Measurements from ENCODE around the gene STT3B.
A peak's percentile ranks its signal among the peaks of the same experiment; 100 is the strongest.

Gene STT3B

DNA sequence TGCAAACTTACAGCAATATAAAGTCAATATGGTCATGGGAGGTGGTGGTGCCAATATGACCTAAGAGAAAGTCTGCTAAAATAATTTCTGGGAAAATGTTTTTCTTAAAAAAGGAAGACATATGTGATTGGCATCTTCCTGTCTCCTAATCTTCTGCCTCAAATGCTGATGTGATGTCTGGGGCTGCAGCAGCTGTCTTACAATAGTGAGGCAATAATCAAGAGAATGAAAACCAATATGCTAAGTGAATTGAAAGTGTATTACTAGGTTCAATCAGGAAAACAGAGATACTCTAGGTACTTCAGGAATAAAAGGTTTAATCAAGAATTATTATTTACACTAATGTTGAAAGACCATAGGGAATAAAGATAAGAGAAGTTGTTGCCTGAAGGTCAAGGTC lies 7.2 kb upstream of the STT3B start:
- Histone ChIP-seq H3K9me3 (ENCODE audit: control insufficient read depth, low read length) (no peaks in the 10 kb centered on the region), H3K4me1 (ENCODE audit: control insufficient read depth, insufficient read depth, low read length) (no peaks in the 10 kb centered on the region), H3K36me3 (ENCODE audit: control insufficient read depth, insufficient read depth, low read length) (no peaks in the 10 kb centered on the region), H3K9ac (ENCODE audit: low read length) (no peak overlapping the region), H3K27me3 (ENCODE audit: control insufficient read depth, insufficient read depth, low read length) (no peaks in the 10 kb centered on the region), H3K4me3 (ENCODE audit: low read length) (no peak overlapping the region)

DNA sequence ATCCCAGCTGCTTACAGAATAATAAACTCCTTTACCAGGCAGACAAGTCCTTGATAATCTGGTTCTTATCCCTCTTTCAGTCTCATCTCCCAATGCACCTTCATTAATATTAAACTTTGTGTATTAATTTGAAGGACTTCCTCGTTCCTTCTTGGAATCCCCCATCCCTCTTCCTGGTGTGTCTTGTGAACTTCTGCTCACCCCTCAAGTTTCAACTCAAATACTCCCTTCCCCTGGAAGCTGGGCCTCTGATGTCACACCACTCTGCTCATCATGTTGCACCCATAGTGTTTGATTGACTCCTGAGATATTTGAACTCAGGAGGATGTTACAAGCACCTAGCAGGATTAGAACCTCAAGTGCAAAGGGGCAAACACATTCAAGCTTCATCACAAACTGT lies 3.3 kb upstream of the STT3B start:
- no peak overlapping the region for H3K4me3 ChIP-seq (ENCODE audit: low read length)
- H3K36me3 ChIP-seq (ENCODE audit: control insufficient read depth, insufficient read depth, low read length), result no peaks in the 10 kb centered on the region
- no peaks in the 10 kb centered on the region for H3K4me1 ChIP-seq (ENCODE audit: control insufficient read depth, insufficient read depth, low read length)
- no peaks in the 10 kb centered on the region for H3K27me3 ChIP-seq (ENCODE audit: control insufficient read depth, insufficient read depth, low read length)
- no peak overlapping the region for H3K9ac ChIP-seq (ENCODE audit: low read length)
- no peaks in the 10 kb centered on the region for H3K9me3 ChIP-seq (ENCODE audit: control insufficient read depth, low read length)

DNA sequence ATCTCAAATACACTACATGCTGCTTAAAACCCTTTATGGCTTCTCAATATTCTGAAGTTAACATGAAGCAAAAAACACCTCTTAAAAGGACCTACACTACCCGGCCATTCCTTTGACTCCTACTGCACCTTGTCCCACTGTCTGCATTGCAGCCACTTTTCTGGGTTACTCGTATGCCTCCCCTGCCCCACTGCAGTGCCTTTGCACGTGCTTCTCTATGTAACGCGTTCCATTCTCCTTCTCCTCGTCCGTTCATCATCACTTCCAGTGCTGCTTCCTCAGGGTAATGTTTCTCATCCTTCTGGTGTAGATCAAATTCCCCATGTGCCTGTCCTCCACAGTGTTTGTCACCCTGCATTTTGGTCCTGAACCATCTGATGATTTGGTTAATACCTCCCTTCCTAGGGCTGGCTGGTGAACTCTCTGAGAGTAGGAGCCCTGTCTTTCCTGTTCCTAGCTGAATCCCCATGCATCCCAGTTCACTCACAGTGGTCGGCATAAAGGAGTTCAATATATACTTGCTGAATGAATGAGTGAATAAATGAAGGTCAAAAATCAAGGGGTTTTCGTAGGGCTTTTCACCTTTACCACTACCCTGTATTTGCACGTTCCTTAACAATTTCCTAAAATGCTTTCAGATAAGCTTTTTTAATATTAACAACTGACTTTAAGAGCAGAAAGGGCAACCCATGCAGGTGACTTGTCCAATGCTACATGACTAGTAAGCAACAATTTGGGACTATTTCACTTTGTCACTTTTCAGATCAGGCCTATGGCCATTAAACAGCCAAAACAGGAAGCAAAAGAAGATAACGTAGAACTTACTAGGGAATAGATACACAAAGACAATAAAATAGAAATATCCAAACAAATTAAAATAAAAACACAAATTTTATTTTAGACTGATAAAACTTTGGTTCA lies 2.4 kb upstream of the STT3B start:
- Histone ChIP-seq H3K4me1 (ENCODE audit: control insufficient read depth, insufficient read depth, low read length) (no peaks in the 10 kb centered on the region), H3K9me3 (ENCODE audit: control insufficient read depth, low read length) (no peaks in the 10 kb centered on the region), H3K36me3 (ENCODE audit: control insufficient read depth, insufficient read depth, low read length) (no peaks in the 10 kb centered on the region), H3K27me3 (ENCODE audit: control insufficient read depth, insufficient read depth, low read length) (no peaks in the 10 kb centered on the region), H3K4me3 (ENCODE audit: low read length) (no peak overlapping the region), H3K9ac (ENCODE audit: low read length) (no peak overlapping the region)

DNA sequence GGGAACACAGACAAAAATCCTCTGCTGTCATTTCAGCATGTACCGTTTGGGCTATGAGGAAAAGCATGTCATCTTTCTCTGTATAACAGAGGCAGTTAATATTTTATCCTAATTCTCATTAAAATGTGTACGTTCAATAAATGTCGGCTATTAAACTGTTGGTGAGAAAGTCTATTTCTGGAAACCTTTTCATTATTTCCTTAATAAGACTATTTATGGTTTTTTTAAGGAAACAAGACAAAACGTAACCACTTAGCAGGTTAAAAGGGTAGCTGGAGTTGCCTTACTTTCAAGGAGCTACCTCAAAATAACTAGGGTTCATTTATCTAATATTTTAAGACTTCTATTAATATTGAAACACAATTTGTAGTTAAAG lies 1.8 kb upstream of the STT3B start:
- H3K4me1 ChIP-seq (ENCODE audit: control insufficient read depth, insufficient read depth, low read length), result peaks cover 4% of the 10 kb centered on the region
- H3K27me3 ChIP-seq (ENCODE audit: control insufficient read depth, insufficient read depth, low read length), result no peaks in the 10 kb centered on the region
- no peaks in the 10 kb centered on the region for H3K36me3 ChIP-seq (ENCODE audit: control insufficient read depth, insufficient read depth, low read length)
- H3K9ac ChIP-seq (ENCODE audit: low read length), result peak overlapping the region; percentile 75
- no peaks in the 10 kb centered on the region for H3K9me3 ChIP-seq (ENCODE audit: control insufficient read depth, low read length)
- H3K4me3 ChIP-seq (ENCODE audit: low read length), result no peak overlapping the region

DNA sequence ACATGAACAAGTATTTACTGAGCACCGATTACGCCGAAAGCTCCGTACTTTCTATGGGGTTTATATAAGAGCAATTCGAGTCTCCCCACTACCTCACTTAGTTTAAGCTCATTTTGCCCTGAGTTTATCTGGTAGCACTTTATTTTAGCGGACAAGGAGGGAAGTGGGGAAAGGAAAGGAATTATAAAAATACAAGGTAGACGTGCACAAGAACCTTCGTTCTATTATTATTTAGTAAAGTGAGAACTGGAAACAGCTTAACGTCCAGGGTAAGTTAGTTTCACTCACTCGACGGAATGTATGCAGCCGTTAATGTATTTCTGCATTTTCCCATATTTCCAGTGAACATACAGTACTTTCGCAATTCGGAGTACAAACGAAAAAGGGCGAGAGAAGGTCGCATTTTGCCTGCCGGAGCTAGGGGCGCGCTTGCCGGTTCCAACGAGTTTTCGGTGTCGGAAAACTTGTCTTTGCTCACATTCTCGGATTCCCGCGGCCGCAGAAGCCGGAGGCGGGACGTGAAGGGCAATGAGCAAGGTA lies 1.2 kb upstream of the STT3B start:
- no peaks in the 10 kb centered on the region for H3K36me3 ChIP-seq (ENCODE audit: control insufficient read depth, insufficient read depth, low read length)

DNA sequence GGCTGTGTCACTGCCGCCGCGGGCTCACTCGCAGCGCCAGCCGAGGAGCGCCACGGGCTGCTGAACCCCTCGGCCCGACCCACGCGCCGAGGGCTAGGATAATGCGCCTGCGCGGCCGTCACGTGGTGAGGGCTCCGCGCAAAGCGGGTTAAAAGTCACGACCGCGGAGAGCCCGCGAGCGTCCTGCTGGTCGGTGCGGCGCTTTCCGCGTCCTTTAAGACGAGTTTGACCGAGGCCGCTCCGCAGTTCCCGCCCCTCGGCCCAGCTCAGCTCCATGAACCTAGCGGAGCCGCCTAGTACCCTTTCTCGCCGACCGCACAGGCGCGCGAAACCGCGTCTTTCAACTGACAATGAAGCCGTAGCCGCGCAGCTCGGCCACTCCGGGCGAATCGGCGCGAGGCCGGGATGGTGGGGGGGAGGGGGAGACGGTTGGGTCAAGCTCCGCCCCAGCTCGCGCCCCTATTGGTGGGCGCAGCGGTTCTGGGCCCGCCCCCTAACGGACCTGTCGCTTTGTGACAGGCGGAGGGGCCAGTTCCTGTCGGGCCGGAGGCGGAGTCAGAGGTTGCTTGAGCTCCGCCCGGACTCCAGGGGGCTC lies 636 bp upstream of the STT3B start:
- H3K9ac ChIP-seq (ENCODE audit: low read length), result peak overlapping the region; percentile 75

More for the DNA sequence above, 1.2 kb upstream of the STT3B start:
- Histone ChIP-seq H3K4me1 (ENCODE audit: control insufficient read depth, insufficient read depth, low read length) (peaks cover 9% of the 10 kb centered on the region), H3K4me3 (ENCODE audit: low read length) (peak overlapping the region; percentile 23), H3K9me3 (ENCODE audit: control insufficient read depth, low read length) (no peaks in the 10 kb centered on the region), H3K9ac (ENCODE audit: low read length) (peak overlapping the region; percentile 75), H3K27me3 (ENCODE audit: control insufficient read depth, insufficient read depth, low read length) (no peaks in the 10 kb centered on the region)

DNA sequence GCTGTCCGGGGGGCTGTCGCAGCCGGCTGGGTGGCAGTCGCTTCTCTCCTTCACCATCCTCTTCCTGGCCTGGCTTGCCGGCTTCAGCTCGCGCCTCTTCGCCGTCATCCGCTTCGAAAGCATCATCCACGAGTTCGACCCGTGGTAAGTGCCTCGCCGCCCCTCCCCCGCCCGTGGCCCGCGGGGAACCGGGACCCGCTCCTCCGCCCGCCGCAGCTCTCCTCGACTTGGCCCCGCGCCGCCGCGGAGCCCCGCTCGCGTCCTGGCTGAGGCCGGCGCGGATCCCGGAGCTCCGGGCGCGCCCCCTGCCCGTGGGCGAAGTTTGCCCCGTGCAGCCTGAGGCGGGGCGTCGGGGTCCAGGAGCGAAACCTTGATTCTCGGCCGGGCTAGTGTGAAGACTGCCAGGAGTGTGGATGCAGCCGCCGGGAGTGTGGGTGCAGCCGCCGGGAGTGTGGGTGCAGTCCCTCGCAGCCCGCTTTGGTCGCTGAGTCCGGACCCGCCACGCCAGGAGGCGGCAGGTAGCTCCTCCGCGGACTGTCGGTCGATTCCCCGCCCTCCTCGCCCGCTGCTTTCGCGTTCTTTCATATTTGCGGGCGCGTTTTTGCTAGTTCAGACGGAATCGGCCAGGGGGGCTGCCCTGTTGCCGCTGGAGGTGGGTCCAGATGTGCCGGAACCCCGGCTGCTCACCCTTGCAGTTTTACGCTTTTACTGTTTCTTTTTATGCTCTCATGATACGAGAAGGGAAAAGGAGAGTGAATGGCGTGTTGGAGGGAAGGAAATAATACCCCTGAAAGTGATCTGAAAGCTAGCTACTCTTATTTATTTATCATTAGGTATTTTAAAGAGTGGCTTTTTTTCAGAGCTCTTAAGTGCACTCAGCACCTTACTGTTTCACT lies 692 bp downstream of the STT3B start:
- H3K4me1 ChIP-seq (ENCODE audit: control insufficient read depth, insufficient read depth, low read length), result peaks cover 19% of the 10 kb centered on the region
- peak overlapping the region; percentile 75 for H3K9ac ChIP-seq (ENCODE audit: low read length)
- H3K36me3 ChIP-seq (ENCODE audit: control insufficient read depth, insufficient read depth, low read length), result no peaks in the 10 kb centered on the region
- no peaks in the 10 kb centered on the region for H3K27me3 ChIP-seq (ENCODE audit: control insufficient read depth, insufficient read depth, low read length)
- peak overlapping the region; percentile 56 for H3K4me3 ChIP-seq (ENCODE audit: low read length)
- no peaks in the 10 kb centered on the region for H3K9me3 ChIP-seq (ENCODE audit: control insufficient read depth, low read length)

More for the DNA sequence above, 636 bp upstream of the STT3B start:
- Histone ChIP-seq H3K36me3 (ENCODE audit: control insufficient read depth, insufficient read depth, low read length) (no peaks in the 10 kb centered on the region), H3K4me1 (ENCODE audit: control insufficient read depth, insufficient read depth, low read length) (peaks cover 15% of the 10 kb centered on the region), H3K4me3 (ENCODE audit: low read length) (peak overlapping the region; percentile 23), H3K9me3 (ENCODE audit: control insufficient read depth, low read length) (no peaks in the 10 kb centered on the region), H3K27me3 (ENCODE audit: control insufficient read depth, insufficient read depth, low read length) (no peaks in the 10 kb centered on the region)

DNA sequence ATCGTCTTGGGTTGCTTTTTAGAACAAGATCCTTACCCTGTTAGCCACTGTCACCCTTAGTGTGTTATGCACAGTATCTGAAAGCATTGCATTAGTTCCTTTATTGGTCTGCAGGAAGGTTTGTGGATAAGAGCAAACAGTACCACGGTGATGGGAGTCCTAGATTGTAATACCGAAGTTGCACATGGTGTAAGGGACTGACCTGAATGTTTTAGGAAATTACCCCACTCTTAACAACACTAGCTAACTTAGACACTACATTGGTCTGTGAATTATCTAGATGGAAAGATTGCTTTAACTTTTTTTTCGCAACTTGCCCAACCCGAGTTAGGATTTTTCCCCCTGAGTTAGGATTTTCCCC lies 1.3 kb downstream of the STT3B start:
- no peaks in the 10 kb centered on the region for H3K9me3 ChIP-seq (ENCODE audit: control insufficient read depth, low read length)
- H3K4me1 ChIP-seq (ENCODE audit: control insufficient read depth, insufficient read depth, low read length), result peaks cover 19% of the 10 kb centered on the region
- peak overlapping the region; percentile 56 for H3K4me3 ChIP-seq (ENCODE audit: low read length)
- no peaks in the 10 kb centered on the region for H3K36me3 ChIP-seq (ENCODE audit: control insufficient read depth, insufficient read depth, low read length)
- no peaks in the 10 kb centered on the region for H3K27me3 ChIP-seq (ENCODE audit: control insufficient read depth, insufficient read depth, low read length)
- H3K9ac ChIP-seq (ENCODE audit: low read length), result peak overlapping the region; percentile 75

DNA sequence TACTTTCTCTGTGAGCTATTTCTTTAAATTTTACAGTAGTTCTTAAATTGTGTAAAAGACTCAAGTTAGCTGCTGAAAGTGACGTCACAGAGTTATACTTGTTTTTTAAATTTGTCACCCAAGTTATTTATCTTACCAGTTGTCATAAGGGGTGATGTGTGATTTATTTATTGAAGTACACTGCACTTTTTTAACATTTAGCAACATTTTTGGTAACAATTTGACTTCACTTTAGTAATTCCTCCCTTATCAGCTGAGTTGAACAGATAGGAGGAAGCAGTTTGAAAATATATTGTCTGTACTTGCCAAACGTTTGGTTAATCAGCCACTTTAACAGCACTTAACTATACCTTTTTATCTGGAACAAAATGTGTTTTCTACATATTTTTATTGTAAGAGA lies 3.8 kb downstream of the STT3B start:
- Histone ChIP-seq H3K4me3 (ENCODE audit: low read length) (no peak overlapping the region), H3K36me3 (ENCODE audit: control insufficient read depth, insufficient read depth, low read length) (no peaks in the 10 kb centered on the region), H3K9ac (ENCODE audit: low read length) (no peak overlapping the region), H3K9me3 (ENCODE audit: control insufficient read depth, low read length) (no peaks in the 10 kb centered on the region), H3K4me1 (ENCODE audit: control insufficient read depth, insufficient read depth, low read length) (peaks cover 25% of the 10 kb centered on the region), H3K27me3 (ENCODE audit: control insufficient read depth, insufficient read depth, low read length) (no peaks in the 10 kb centered on the region)

DNA sequence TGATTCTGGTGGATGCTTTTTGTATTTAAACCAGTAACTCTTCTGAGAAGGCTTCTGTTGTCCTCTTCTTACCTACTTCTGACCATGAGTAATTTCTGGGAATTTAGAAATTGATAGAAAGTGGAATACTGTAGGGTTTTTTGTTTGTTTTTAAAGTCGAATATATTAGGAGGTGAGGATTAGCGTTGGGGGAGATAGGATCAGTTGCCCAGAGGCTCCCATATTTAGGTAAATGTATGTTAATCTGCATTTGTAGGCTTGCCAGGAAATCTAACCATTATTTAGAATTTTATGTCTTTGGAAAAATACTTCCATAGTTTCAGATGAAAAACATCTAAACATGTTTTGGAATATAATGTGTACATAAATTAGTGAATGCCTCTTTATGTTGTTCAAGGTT lies 6.1 kb downstream of the STT3B start:
- H3K4me3 ChIP-seq (ENCODE audit: low read length), result no peak overlapping the region
- peaks cover 25% of the 10 kb centered on the region for H3K4me1 ChIP-seq (ENCODE audit: control insufficient read depth, insufficient read depth, low read length)
- no peaks in the 10 kb centered on the region for H3K27me3 ChIP-seq (ENCODE audit: control insufficient read depth, insufficient read depth, low read length)
- no peaks in the 10 kb centered on the region for H3K9me3 ChIP-seq (ENCODE audit: control insufficient read depth, low read length)
- no peak overlapping the region for H3K9ac ChIP-seq (ENCODE audit: low read length)
- H3K36me3 ChIP-seq (ENCODE audit: control insufficient read depth, insufficient read depth, low read length), result no peaks in the 10 kb centered on the region

DNA sequence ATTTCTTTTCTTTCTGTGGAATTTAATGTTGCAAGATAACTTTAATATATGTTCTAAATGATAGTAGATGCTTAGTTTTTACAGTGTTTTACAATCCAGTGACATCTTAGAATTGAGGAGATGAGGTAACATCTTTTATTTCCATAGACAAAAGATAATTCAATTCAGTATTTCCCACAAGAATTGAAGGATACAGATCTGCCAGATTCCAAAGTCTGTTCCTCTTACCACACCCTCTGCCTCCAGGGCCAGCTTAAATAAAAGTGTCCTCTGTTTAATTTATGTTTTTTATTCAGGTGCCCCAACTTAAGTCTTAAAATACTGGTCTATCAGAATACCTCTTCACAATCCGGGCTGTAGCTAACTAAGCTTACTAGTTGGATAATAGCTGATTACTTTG lies 6.5 kb downstream of the STT3B start:
- Histone ChIP-seq H3K4me3 (ENCODE audit: low read length) (no peak overlapping the region), H3K27me3 (ENCODE audit: control insufficient read depth, insufficient read depth, low read length) (no peaks in the 10 kb centered on the region), H3K9ac (ENCODE audit: low read length) (no peak overlapping the region), H3K9me3 (ENCODE audit: control insufficient read depth, low read length) (no peaks in the 10 kb centered on the region), H3K36me3 (ENCODE audit: control insufficient read depth, insufficient read depth, low read length) (no peaks in the 10 kb centered on the region), H3K4me1 (ENCODE audit: control insufficient read depth, insufficient read depth, low read length) (peaks cover 25% of the 10 kb centered on the region)

All from mucosa of stomach (tissue), 1 donor.